MCF 10A (cell line): Measurements from ENCODE around the gene ERBB2. TPM values are rescaled to one million over a fixed set of nuclear protein-coding genes. Genes with fewer than 3 reads are reported as not detected.

Experiments used
- BruUV-seq: library from RNA; stranded (reverse); fragments of 400-500 nt; replicated peaks from 2 replicates; lab custom pipeline; 2021; lab: Mats Ljungman, UMichigan
- CTCF ChIA-PET: fragments of 300-600 bp; sonication (Branson Sonifier 250); formaldehyde crosslinking; extraction: SDS; loops from one replicate; lab custom pipeline; 2021; ENCODE audit warnings: antibody characterized with exemption, inconsistent platforms; lab: Yijun Ruan, JAX
- POLR2A ChIA-PET: fragments of 300-600, 350-650 bp; sonication (Branson Sonifier 250); formaldehyde crosslinking; extraction: SDS; loops from one replicate; lab custom pipeline; 2020; ENCODE audit warnings: antibody characterized with exemption, inconsistent platforms; lab: Yijun Ruan, JAX
- DNase-seq: peaks from one replicate; pipeline ENCODE4 v3.0.0-alpha.2; 2018; ENCODE audit not compliant: unreplicated experiment
- H3K27ac Mint-ChIP-seq: one replicate; pipeline ENCODE4 v1.8.0; 2022; ENCODE audit warnings: mild to moderate bottlenecking, low read depth, mixed read lengths; ENCODE audit not compliant: unreplicated experiment
- H3K27me3 Mint-ChIP-seq: one replicate; pipeline ENCODE4 v1.8.0; 2022; ENCODE audit warnings: mixed read lengths; ENCODE audit not compliant: insufficient read depth, unreplicated experiment
- H3K36me3 Mint-ChIP-seq: one replicate; pipeline ENCODE4 v1.8.0; 2022; ENCODE audit warnings: mild to moderate bottlenecking, moderate library complexity, mixed read lengths; ENCODE audit not compliant: insufficient read depth, unreplicated experiment
- H3K4me1 Mint-ChIP-seq: one replicate; pipeline ENCODE4 v1.8.0; 2022; ENCODE audit warnings: mixed read lengths; ENCODE audit not compliant: insufficient read depth, unreplicated experiment
- H3K4me3 Mint-ChIP-seq: one replicate; pipeline ENCODE4 v1.8.0; 2022; ENCODE audit warnings: mild to moderate bottlenecking, moderate library complexity, mixed read lengths; ENCODE audit not compliant: unreplicated experiment
- H3K9me3 Mint-ChIP-seq: one replicate; pipeline ENCODE4 v1.8.0; 2022; ENCODE audit warnings: mixed read lengths; ENCODE audit not compliant: unreplicated experiment
- CTCF ChIP-seq: fragments of 200-600 bp; IDR thresholded peaks from one replicate; pipeline ENCODE4 v1.8.0; 2022; ENCODE audit warnings: antibody characterized with exemption, mild to moderate bottlenecking; ENCODE audit not compliant: unreplicated experiment
- intact Hi-C: fragments of 100-400 bp; cut with micrococcal nuclease; formaldehyde crosslinking; loops from 2 replicates; pipeline ENCODE4 v1.14.1; 2022
- total RNA-seq: library from RNA; stranded (reverse); gene quantifications from 2 replicates; pipeline ENCODE4 v1.2.3, GENCODE V29; 2022

Gene ERBB2
- total RNA-seq, 1 experiment from 2014 or later: 33.7 TPM

GRCh38 chr17:39772987-39773934 is 73.4 kb downstream of the ERBB2 start:
- Mint-ChIP-seq H3K4me1 (peaks cover 11% of the 10 kb centered on the region), H3K27me3 (peaks cover 77% of the 10 kb centered on the region), H3K27ac (no peak overlapping the region), H3K36me3 (peaks cover 4% of the 10 kb centered on the region), H3K4me3 (no peak overlapping the region), H3K9me3 (no peaks in the 10 kb centered on the region)
- TF ChIP-seq CTCF: no peak
- intact Hi-C loops: no loop called here
- no peak for DNase-seq
- ChIA-PET CTCF (interaction anchor here (0.6 kb wide), 1 partner anchor 20 kb away, joined by 3 read pairs; no protein-coding TSS in a partner anchor), POLR2A (no interaction called here)
- no TSS peak for BruUV-seq

GRCh38 chr17:39774047-39774446 is 74.2 kb downstream of the ERBB2 start:
- peak; percentile 17 for DNase-seq
- intact Hi-C loops: no loop called here
- H3K4me3 Mint-ChIP-seq: no peak overlapping the region
- POLR2A ChIA-PET: no interaction called here
- TF ChIP-seq CTCF: no peak
- H3K36me3 Mint-ChIP-seq: peaks cover 6% of the 10 kb centered on the region
- no peak overlapping the region for H3K27ac Mint-ChIP-seq
- H3K4me1 Mint-ChIP-seq: peaks cover 11% of the 10 kb centered on the region
- BruUV-seq: no TSS peak
- peaks cover 79% of the 10 kb centered on the region for H3K27me3 Mint-ChIP-seq
- CTCF ChIA-PET: no interaction called here
- no peaks in the 10 kb centered on the region for H3K9me3 Mint-ChIP-seq

GRCh38 chr17:39775031-39775430 is 75.2 kb downstream of the ERBB2 start:
- Mint-ChIP-seq H3K36me3 (peaks cover 6% of the 10 kb centered on the region), H3K4me1 (peaks cover 6% of the 10 kb centered on the region), H3K9me3 (no peaks in the 10 kb centered on the region), H3K4me3 (no peak overlapping the region), H3K27me3 (peaks cover 88% of the 10 kb centered on the region), H3K27ac (no peak overlapping the region)
- intact Hi-C loops: no loop called here
- TF ChIP-seq CTCF: no peak
- no TSS peak for BruUV-seq
- DNase-seq: no peak
- POLR2A ChIA-PET: no interaction called here
- CTCF ChIA-PET: interaction anchor here (0.7 to 1.8 kb wide), 2 partner anchors 150 to 153 kb away, joined by 3 to 5 read pairs; no protein-coding TSS in a partner anchor

- peaks cover 97% of the 10 kb centered on the region for H3K27me3 Mint-ChIP-seq
- H3K36me3 Mint-ChIP-seq: peaks cover 6% of the 10 kb centered on the region
- BruUV-seq: no TSS peak
- no peak overlapping the region for H3K4me3 Mint-ChIP-seq
- no peak for TF ChIP-seq CTCF
- intact Hi-C loops: no loop called here
- ChIA-PET POLR2A (interaction anchor here (0.6 kb wide), 1 partner anchor 16 kb away, joined by 3 read pairs; no protein-coding TSS in a partner anchor), CTCF (interaction anchor here (0.6 to 1.8 kb wide), 2 partner anchors 83 to 154 kb away, joined by 3 to 5 read pairs; no protein-coding TSS in a partner anchor)
- no peaks in the 10 kb centered on the region for H3K4me1 Mint-ChIP-seq
- H3K27ac Mint-ChIP-seq: no peak overlapping the region
- DNase-seq: no peak
- no peaks in the 10 kb centered on the region for H3K9me3 Mint-ChIP-seq
These were observed 76.4 kb downstream of the ERBB2 start for GRCh38 chr17:39776252-39776651.
